Upper lobe of right lung (tissue), 1 donor: ENCODE data around the gene SPSB1. TPM values are rescaled to one million over a fixed set of nuclear protein-coding genes. Genes with fewer than 3 reads are reported as not detected.

Source experiments
- ATAC-seq: fragments of 200-7000 bp; cut with Tn5 transposase; one replicate; pipeline ENCODE4 v1.9.1; 2020; ENCODE audit warnings: mild to moderate bottlenecking, moderate library complexity
- DNase-seq: peaks from one replicate; pipeline ENCODE4 v3.0.0-alpha.2; 2020
- H3K27ac ChIP-seq: fragments of 200-600 bp; one replicate; pipeline ENCODE4 v1.8.0; 2022
- H3K27me3 ChIP-seq: fragments of 200-600 bp; one replicate; pipeline ENCODE4 v1.8.0; 2022; ENCODE audit warnings: mild to moderate bottlenecking
- H3K36me3 ChIP-seq: fragments of 200-600 bp; one replicate; pipeline ENCODE4 v1.8.0; 2022
- H3K4me1 ChIP-seq: fragments of 200-600 bp; one replicate; pipeline ENCODE4 v1.8.0; 2022
- H3K4me3 ChIP-seq: fragments of 200-600 bp; one replicate; pipeline ENCODE4 v1.8.0; 2022; ENCODE audit warnings: mild to moderate bottlenecking
- H3K9me3 ChIP-seq: fragments of 200-600 bp; one replicate; pipeline ENCODE4 v1.8.0; 2022
- intact Hi-C: fragments of 100-400 bp; cut with DNase I; formaldehyde crosslinking; loops from one replicate; pipeline ENCODE4 v1.11.0; 2022
- total RNA-seq: library from RNA; stranded (reverse); fragmentation: NEBNext Ultra II Directional; extraction: Animal tissue kit (Norgen Biotek cat#: 25700); gene quantifications from one replicate; pipeline ENCODE4 v1.2.1, GENCODE V29; 2021
- TF ChIP-seq, protein P1 (sequence below): fragments of 200-600 bp; IDR thresholded peaks from one replicate; pipeline ENCODE4 v1.8.0; 2022; ENCODE audit warnings: antibody characterized with exemption
- donor health status: DM: no; HTN: yes; CAD: no; lungs with severe emphysema.

SPSB1 gene
- total RNA-seq, 1 donor from 2014 or later, result 29.0 TPM

DNA sequence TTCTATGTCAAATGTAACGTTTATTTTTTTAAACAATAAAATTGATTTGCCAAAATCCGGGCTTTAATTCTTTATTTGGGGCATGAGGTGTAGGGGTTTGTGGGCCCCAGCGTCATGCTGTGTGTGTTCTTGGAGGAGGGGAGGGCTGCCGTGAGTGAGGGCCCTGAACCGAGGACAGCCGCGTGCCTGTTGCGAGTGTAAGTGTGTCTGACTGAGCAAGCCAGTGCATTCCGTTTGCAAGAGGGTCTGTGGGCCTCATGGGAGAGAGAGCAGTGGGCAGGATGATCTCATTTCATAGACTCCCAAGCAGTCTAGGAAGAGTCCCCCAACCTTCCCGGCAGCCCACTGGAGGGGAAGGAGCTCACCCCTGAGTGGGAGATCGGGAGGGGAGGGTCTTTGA, 21.4 kb upstream of the SPSB1 start:
- Histone ChIP-seq H3K4me1 (no peaks in the 10 kb centered on the region), H3K36me3 (no peaks in the 10 kb centered on the region), H3K4me3 (no peak overlapping the region), H3K27me3 (no peaks in the 10 kb centered on the region), H3K9me3 (no peaks in the 10 kb centered on the region), H3K27ac (no peak overlapping the region)
- DNase-seq (no peak), ATAC-seq (no peak)
- intact Hi-C loops, result no loop called here
- TF ChIP-seq, protein P1, sequence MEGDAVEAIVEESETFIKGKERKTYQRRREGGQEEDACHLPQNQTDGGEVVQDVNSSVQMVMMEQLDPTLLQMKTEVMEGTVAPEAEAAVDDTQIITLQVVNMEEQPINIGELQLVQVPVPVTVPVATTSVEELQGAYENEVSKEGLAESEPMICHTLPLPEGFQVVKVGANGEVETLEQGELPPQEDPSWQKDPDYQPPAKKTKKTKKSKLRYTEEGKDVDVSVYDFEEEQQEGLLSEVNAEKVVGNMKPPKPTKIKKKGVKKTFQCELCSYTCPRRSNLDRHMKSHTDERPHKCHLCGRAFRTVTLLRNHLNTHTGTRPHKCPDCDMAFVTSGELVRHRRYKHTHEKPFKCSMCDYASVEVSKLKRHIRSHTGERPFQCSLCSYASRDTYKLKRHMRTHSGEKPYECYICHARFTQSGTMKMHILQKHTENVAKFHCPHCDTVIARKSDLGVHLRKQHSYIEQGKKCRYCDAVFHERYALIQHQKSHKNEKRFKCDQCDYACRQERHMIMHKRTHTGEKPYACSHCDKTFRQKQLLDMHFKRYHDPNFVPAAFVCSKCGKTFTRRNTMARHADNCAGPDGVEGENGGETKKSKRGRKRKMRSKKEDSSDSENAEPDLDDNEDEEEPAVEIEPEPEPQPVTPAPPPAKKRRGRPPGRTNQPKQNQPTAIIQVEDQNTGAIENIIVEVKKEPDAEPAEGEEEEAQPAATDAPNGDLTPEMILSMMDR, result no peak

GRCh38 chr1:9271861-9272595, 20.7 kb upstream of the SPSB1 start:
- intact Hi-C loops, result no loop called here
- no peaks in the 10 kb centered on the region for H3K36me3 ChIP-seq
- H3K4me1 ChIP-seq, result no peaks in the 10 kb centered on the region
- no peak for ATAC-seq
- H3K27ac ChIP-seq, result no peak overlapping the region
- H3K4me3 ChIP-seq, result no peak overlapping the region
- no peak for DNase-seq
- TF ChIP-seq, protein P1, result no peak
- H3K9me3 ChIP-seq, result no peaks in the 10 kb centered on the region
- H3K27me3 ChIP-seq, result no peaks in the 10 kb centered on the region

DNA sequence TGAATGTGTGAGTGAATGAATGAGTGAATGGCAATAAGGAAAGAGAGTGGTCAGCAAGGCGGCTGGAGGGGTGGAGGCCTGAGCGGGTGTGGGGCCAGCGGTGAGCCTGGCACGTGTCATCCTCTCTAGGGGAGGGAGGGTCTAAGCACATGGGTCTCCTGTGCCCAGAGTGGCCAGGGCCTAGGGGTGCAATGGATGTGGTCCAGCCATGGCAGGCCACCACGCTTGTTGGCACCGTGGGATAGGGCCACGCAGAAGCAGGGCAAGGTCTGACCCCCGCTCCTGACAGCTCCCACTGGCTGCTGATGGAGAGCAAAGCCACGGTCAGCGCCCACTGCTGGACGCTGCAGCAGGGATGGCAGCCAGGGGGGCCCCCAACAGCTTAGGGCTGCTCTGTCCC, 19.5 kb upstream of the SPSB1 start:
- no peak overlapping the region for H3K27ac ChIP-seq
- H3K9me3 ChIP-seq, result no peaks in the 10 kb centered on the region
- ATAC-seq (no peak), DNase-seq (no peak)
- H3K36me3 ChIP-seq, result no peaks in the 10 kb centered on the region
- intact Hi-C loops, result no loop called here
- H3K27me3 ChIP-seq, result no peaks in the 10 kb centered on the region
- TF ChIP-seq, protein P1, result no peak
- no peak overlapping the region for H3K4me3 ChIP-seq
- H3K4me1 ChIP-seq, result peaks cover 2% of the 10 kb centered on the region

DNA sequence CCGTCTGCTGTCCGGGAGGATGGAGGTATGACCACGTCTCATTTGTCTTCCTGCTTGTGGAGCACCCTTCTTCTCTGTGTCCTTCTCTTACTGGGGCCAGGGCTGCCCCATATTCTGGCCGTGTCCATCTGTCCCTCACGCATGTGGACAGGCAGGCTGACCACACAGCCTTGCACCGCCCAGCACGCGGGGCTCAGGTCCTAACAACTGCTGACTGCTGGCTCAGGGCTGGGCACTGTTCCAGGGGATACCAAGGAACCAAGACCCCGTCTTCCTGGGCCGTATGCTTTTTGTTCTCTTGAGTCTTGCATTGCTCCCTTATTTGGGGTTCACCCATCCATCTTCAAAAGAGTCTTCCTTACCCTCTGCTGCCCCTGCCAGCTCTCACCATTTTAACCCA, 17.5 kb upstream of the SPSB1 start:
- H3K4me3 ChIP-seq, result no peak overlapping the region
- no peak overlapping the region for H3K27ac ChIP-seq
- H3K4me1 ChIP-seq, result peaks cover 8% of the 10 kb centered on the region
- intact Hi-C loops, result no loop called here
- DNase-seq (no peak), ATAC-seq (peak; percentile 6)
- no peaks in the 10 kb centered on the region for H3K27me3 ChIP-seq
- TF ChIP-seq, protein P1, result no peak
- no peaks in the 10 kb centered on the region for H3K36me3 ChIP-seq
- H3K9me3 ChIP-seq, result no peaks in the 10 kb centered on the region

- TF ChIP-seq, protein P1, result no peak
- Histone ChIP-seq H3K27me3 (no peaks in the 10 kb centered on the region), H3K4me1 (peaks cover 10% of the 10 kb centered on the region), H3K4me3 (no peak overlapping the region), H3K27ac (no peak overlapping the region), H3K36me3 (no peaks in the 10 kb centered on the region), H3K9me3 (no peaks in the 10 kb centered on the region)
- DNase-seq, result peak; percentile 87
- peak; percentile 88 for ATAC-seq
- intact Hi-C loops, result no loop called here
Observed at GRCh38 chr1:9275567-9276034, 17.1 kb upstream of the SPSB1 start.
